ENCODE data around the gene SPOCK1.

Gene SPOCK1

DNA sequence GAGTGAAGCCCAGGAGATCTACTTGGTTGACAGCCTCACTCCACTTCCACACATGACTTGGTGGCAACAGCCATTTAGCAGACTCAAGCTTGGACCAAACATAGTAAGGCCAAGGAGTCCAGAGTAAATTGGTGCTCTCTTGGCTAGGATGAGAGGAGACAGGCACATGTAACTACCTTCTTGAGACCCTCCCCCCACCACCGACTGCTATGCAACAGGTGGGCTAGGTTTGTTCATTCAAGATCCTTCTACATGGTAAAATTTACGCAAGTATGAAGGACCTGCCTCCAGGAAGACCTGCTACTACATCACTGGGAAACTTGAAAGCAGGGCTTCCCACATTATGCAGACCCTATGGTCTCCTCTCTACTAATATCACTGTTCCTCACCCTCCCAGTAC is 442.4 kb downstream of the SPOCK1 start:
- no peak for TF ChIP-seq CTCF (IDR thresholded peaks at IDR 0.05; ENCODE audit: control insufficient read depth, extremely low read depth, insufficient read depth)
- no peak overlapping the region for H3K4me3 ChIP-seq (ENCODE audit: low read depth, low read length)
- DNase-seq (ENCODE audit: low read depth): no peak

DNA sequence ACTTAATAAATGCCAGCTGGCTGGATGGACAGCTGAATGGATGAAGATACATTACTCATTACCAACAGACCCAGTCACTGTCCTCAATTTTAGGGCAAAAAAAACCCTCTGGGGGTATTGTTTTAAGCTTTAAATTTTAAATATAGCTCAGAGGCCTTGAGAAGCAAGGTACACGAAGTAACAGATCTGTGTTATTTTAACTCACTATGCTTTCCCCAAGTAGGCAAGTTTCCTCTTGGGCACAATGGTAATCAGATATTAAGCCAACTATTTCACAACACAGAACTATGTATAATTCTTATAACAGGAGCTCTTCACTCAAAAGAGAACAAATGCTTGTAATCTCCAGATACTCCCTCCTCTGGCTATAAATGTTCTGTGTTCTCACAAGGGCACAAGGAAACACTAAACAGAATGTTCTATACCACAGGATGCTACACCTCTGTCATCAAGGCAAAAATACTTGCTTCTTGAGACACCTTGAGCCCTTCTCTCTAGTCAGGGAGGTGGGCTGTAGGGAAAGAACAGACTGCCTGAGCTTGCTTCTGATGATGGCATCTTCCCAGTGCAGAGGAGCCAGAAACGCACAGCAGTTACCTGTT is 443.8 kb downstream of the SPOCK1 start:
- DNase-seq (ENCODE audit: low read depth): no peak
- TF ChIP-seq CTCF (IDR thresholded peaks at IDR 0.05; ENCODE audit: control insufficient read depth, extremely low read depth, insufficient read depth): no peak
- H3K4me3 ChIP-seq (ENCODE audit: low read depth, low read length): no peak overlapping the region

DNA sequence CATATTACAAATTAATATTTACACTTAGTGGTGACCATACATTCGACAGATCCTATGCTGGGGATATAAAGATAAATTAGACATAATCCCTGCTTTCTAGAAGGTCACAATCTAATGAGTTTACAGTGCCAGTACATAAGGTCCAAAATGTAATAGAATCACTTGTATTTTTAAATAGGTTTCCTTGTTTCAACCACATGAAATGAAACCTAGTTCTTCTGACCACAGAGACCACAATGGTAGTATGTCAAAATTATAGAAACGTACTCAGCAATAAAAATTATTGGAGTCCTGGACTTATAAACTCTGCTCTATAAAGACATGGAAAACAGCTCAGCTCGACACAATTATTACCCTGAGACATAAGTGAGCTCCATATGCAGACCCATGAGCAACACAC is 444.3 kb downstream of the SPOCK1 start:
- DNase-seq (ENCODE audit: low read depth): no peak
- H3K4me3 ChIP-seq (ENCODE audit: low read depth, low read length): no peak overlapping the region
- no peak for TF ChIP-seq CTCF (IDR thresholded peaks at IDR 0.05; ENCODE audit: control insufficient read depth, extremely low read depth, insufficient read depth)

GRCh38 chr5:137054335-137054734 is 444.8 kb downstream of the SPOCK1 start:
- no peak overlapping the region for H3K4me3 ChIP-seq (ENCODE audit: low read depth, low read length)
- DNase-seq (ENCODE audit: low read depth): no peak
- no peak for TF ChIP-seq CTCF (IDR thresholded peaks at IDR 0.05; ENCODE audit: control insufficient read depth, extremely low read depth, insufficient read depth)

GRCh38 chr5:137051161-137051560 is 448.0 kb downstream of the SPOCK1 start:
- no peak for DNase-seq (ENCODE audit: low read depth)
- H3K4me3 ChIP-seq (ENCODE audit: low read depth, low read length): no peak overlapping the region

GRCh38 chr5:137040641-137041340 is 458.3 kb downstream of the SPOCK1 start:
- no peak for TF ChIP-seq CTCF (IDR thresholded peaks at IDR 0.05; ENCODE audit: control insufficient read depth, extremely low read depth, insufficient read depth)
- no peak overlapping the region for H3K4me3 ChIP-seq (ENCODE audit: low read depth, low read length)
- no peak for DNase-seq (ENCODE audit: low read depth)

More at GRCh38 chr5:137051161-137051560, 448.0 kb downstream of the SPOCK1 start:
- TF ChIP-seq CTCF (IDR thresholded peaks at IDR 0.05; ENCODE audit: control insufficient read depth, extremely low read depth, insufficient read depth): peak; percentile 63

- no peak overlapping the region for H3K4me3 ChIP-seq (ENCODE audit: low read depth, low read length)
- no peak for DNase-seq (ENCODE audit: low read depth)
- peak; percentile 10; the same call in 1 of the 2 replicates for TF ChIP-seq CTCF (IDR thresholded peaks at IDR 0.05; ENCODE audit: control insufficient read depth, extremely low read depth, insufficient read depth)
Measured at GRCh38 chr5:137040024-137040423, 459.1 kb downstream of the SPOCK1 start.
